ENCODE measurements around the gene ATG7.

The ATG7 gene

GRCh38 chr3:11604139-11604892 lies 332.1 kb downstream of the ATG7 start:
- H2BK12ac ChIP-seq (ENCODE audit: low read length) = no peak overlapping the region
- peaks cover 3 to 60% of the 10 kb centered on the region in 2 donors for H3K36me3 ChIP-seq (replicated peaks in 1 of 2; ENCODE audit: control insufficient read depth in 2 of 2, insufficient read depth in 2 of 2, low read length in 2 of 2)
- H2AK5ac ChIP-seq (ENCODE audit: low read depth, low read length) = peak overlapping the region; percentile 81
- H2BK120ac ChIP-seq (ENCODE audit: low read depth, low read length) = no peak overlapping the region
- H2BK5ac ChIP-seq (ENCODE audit: low read length) = no peak overlapping the region
- no peak overlapping the region for H3K23ac ChIP-seq (ENCODE audit: low read depth, low read length, poor library complexity)
- no peak overlapping the region for H3K4ac ChIP-seq (ENCODE audit: low read length)
- no peak for DNase-seq (ENCODE audit: low spot score)
- no peak overlapping the region for H3K14ac ChIP-seq (ENCODE audit: low read length)
- peaks cover 21 to 28% of the 10 kb centered on the region in 2 donors for H3K4me1 ChIP-seq (ENCODE audit: control insufficient read depth in 2 of 2, insufficient read depth in 1 of 2, low read depth in 1 of 2, low read length in 2 of 2)
- peaks cover 10% of the 10 kb centered on the region for H3K79me1 ChIP-seq (ENCODE audit: low read depth, low read length)
- H3K4me2 ChIP-seq (ENCODE audit: insufficient read depth, low read length, poor library complexity, severe bottlenecking) = no peak overlapping the region
- H3K18ac ChIP-seq (ENCODE audit: low read length) = peak overlapping the region; percentile 71
- H4K8ac ChIP-seq (ENCODE audit: low read depth, low read length) = no peak overlapping the region
- H4K91ac ChIP-seq (ENCODE audit: low read depth, low read length, poor library complexity) = no peak overlapping the region
- no peaks in the 10 kb centered on the region for H3K27me3 ChIP-seq (ENCODE audit: control insufficient read depth in 3 of 3, insufficient read depth in 3 of 3, low read depth in 1 of 3, low read length in 3 of 3)
- peaks cover 0 to 3% of the 10 kb centered on the region in 2 donors for H3K9me3 ChIP-seq (replicated peaks in 1 of 2; ENCODE audit: control insufficient read depth in 2 of 2, insufficient read depth in 1 of 2, low read depth in 1 of 2, low read length in 2 of 2)
- no peak overlapping the region for H2BK15ac ChIP-seq (ENCODE audit: low read length)
- no peak overlapping the region for H3K4me3 ChIP-seq (ENCODE audit: low read length in 2 of 2)
- H3K27ac ChIP-seq (replicated peaks; ENCODE audit: low read length) = no peak overlapping the region
- no peak overlapping the region for H2AFZ ChIP-seq (ENCODE audit: low read length)
- WGBS, 2 donors (ENCODE audit: extremely low coverage in 2 of 2, insufficient read length in 2 of 2, insufficient replicate concordance in 1 of 2) = no CpG with 5 or more reads among the region's 15 CpGs
- H3K9ac ChIP-seq (ENCODE audit: low read depth, low read length, poor library complexity) = no peak overlapping the region

GRCh38 chr3:11605398-11605797 lies 333.2 kb downstream of the ATG7 start:
- no peak overlapping the region for H3K18ac ChIP-seq (ENCODE audit: low read length)
- H3K9ac ChIP-seq (ENCODE audit: low read depth, low read length, poor library complexity) = no peak overlapping the region
- H3K4ac ChIP-seq (ENCODE audit: low read length) = no peak overlapping the region
- no peak overlapping the region for H3K14ac ChIP-seq (ENCODE audit: low read length)
- peaks cover 3 to 51% of the 10 kb centered on the region in 2 donors for H3K36me3 ChIP-seq (replicated peaks in 1 of 2; ENCODE audit: control insufficient read depth in 2 of 2, insufficient read depth in 2 of 2, low read length in 2 of 2)
- no peak overlapping the region for H4K8ac ChIP-seq (ENCODE audit: low read depth, low read length)
- H2BK15ac ChIP-seq (ENCODE audit: low read length) = no peak overlapping the region
- no peak overlapping the region for H2AFZ ChIP-seq (ENCODE audit: low read length)
- H3K4me2 ChIP-seq (ENCODE audit: insufficient read depth, low read length, poor library complexity, severe bottlenecking) = no peak overlapping the region
- H3K27me3 ChIP-seq (ENCODE audit: control insufficient read depth in 3 of 3, insufficient read depth in 3 of 3, low read depth in 1 of 3, low read length in 3 of 3) = no peaks in the 10 kb centered on the region
- H3K23ac ChIP-seq (ENCODE audit: low read depth, low read length, poor library complexity) = no peak overlapping the region
- no peak for DNase-seq (ENCODE audit: low spot score)
- no peak overlapping the region for H4K91ac ChIP-seq (ENCODE audit: low read depth, low read length, poor library complexity)
- no peak overlapping the region for H2BK5ac ChIP-seq (ENCODE audit: low read length)
- peaks cover 0 to 3% of the 10 kb centered on the region in 2 donors for H3K9me3 ChIP-seq (replicated peaks in 1 of 2; ENCODE audit: control insufficient read depth in 2 of 2, insufficient read depth in 1 of 2, low read depth in 1 of 2, low read length in 2 of 2)
- H3K4me3 ChIP-seq (ENCODE audit: low read length in 2 of 2) = no peak overlapping the region
- no CpG with 5 or more reads among the region's 1 CpG for WGBS, 2 donors (ENCODE audit: extremely low coverage in 2 of 2, insufficient read length in 2 of 2, insufficient replicate concordance in 1 of 2)
- H2BK120ac ChIP-seq (ENCODE audit: low read depth, low read length) = no peak overlapping the region
- peaks cover 15% of the 10 kb centered on the region for H3K79me1 ChIP-seq (ENCODE audit: low read depth, low read length)
- H2BK12ac ChIP-seq (ENCODE audit: low read length) = no peak overlapping the region
- no peak overlapping the region for H2AK5ac ChIP-seq (ENCODE audit: low read depth, low read length)
- no peak overlapping the region for H3K27ac ChIP-seq (replicated peaks; ENCODE audit: low read length)
- H3K4me1 ChIP-seq (ENCODE audit: control insufficient read depth in 2 of 2, insufficient read depth in 1 of 2, low read depth in 1 of 2, low read length in 2 of 2) = peaks cover 27 to 32% of the 10 kb centered on the region in 2 donors

- Histone ChIP-seq H2BK15ac (ENCODE audit: low read length) (no peak overlapping the region), H3K4me2 (ENCODE audit: insufficient read depth, low read length, poor library complexity, severe bottlenecking) (no peak overlapping the region), H3K18ac (ENCODE audit: low read length) (no peak overlapping the region), H2BK120ac (ENCODE audit: low read depth, low read length) (no peak overlapping the region), H3K4ac (ENCODE audit: low read length) (no peak overlapping the region), H2BK12ac (ENCODE audit: low read length) (no peak overlapping the region), H3K4me1 (ENCODE audit: control insufficient read depth in 2 of 2, insufficient read depth in 1 of 2, low read depth in 1 of 2, low read length in 2 of 2) (peaks cover 27 to 33% of the 10 kb centered on the region in 2 donors), H3K27me3 (ENCODE audit: control insufficient read depth in 3 of 3, insufficient read depth in 3 of 3, low read depth in 1 of 3, low read length in 3 of 3) (no peaks in the 10 kb centered on the region), H2AK5ac (ENCODE audit: low read depth, low read length) (no peak overlapping the region), H4K91ac (ENCODE audit: low read depth, low read length, poor library complexity) (no peak overlapping the region), H3K4me3 (ENCODE audit: low read length in 2 of 2) (no peak overlapping the region), H3K9me3 (replicated peaks in 1 of 2; ENCODE audit: control insufficient read depth in 2 of 2, insufficient read depth in 1 of 2, low read depth in 1 of 2, low read length in 2 of 2) (peaks cover 0 to 3% of the 10 kb centered on the region in 2 donors), H3K27ac (replicated peaks; ENCODE audit: low read length) (no peak overlapping the region), H3K14ac (ENCODE audit: low read length) (no peak overlapping the region), H4K8ac (ENCODE audit: low read depth, low read length) (no peak overlapping the region), H2BK5ac (ENCODE audit: low read length) (no peak overlapping the region), H3K9ac (ENCODE audit: low read depth, low read length, poor library complexity) (no peak overlapping the region), H3K36me3 (replicated peaks in 1 of 2; ENCODE audit: control insufficient read depth in 2 of 2, insufficient read depth in 2 of 2, low read length in 2 of 2) (peaks cover under 1 to 43% of the 10 kb centered on the region in 2 donors), H3K79me1 (ENCODE audit: low read depth, low read length) (peaks cover 15% of the 10 kb centered on the region), H2AFZ (ENCODE audit: low read length) (no peak overlapping the region), H3K23ac (ENCODE audit: low read depth, low read length, poor library complexity) (no peak overlapping the region)
- no CpG with 5 or more reads among the region's 11 CpGs for WGBS, 2 donors (ENCODE audit: extremely low coverage in 2 of 2, insufficient read length in 2 of 2, insufficient replicate concordance in 1 of 2)
- no peak for DNase-seq (ENCODE audit: low spot score)
Observed at GRCh38 chr3:11606090-11606784, 334.0 kb downstream of the ATG7 start.

- H4K8ac ChIP-seq (ENCODE audit: low read depth, low read length) = no peak overlapping the region
- H3K4me1 ChIP-seq (ENCODE audit: control insufficient read depth in 2 of 2, insufficient read depth in 1 of 2, low read depth in 1 of 2, low read length in 2 of 2) = peaks cover 31 to 33% of the 10 kb centered on the region in 2 donors
- H3K4me2 ChIP-seq (ENCODE audit: insufficient read depth, low read length, poor library complexity, severe bottlenecking) = no peak overlapping the region
- H3K18ac ChIP-seq (ENCODE audit: low read length) = no peak overlapping the region
- no peak overlapping the region for H3K23ac ChIP-seq (ENCODE audit: low read depth, low read length, poor library complexity)
- no peak overlapping the region for H2BK12ac ChIP-seq (ENCODE audit: low read length)
- no peak overlapping the region for H2BK120ac ChIP-seq (ENCODE audit: low read depth, low read length)
- H4K91ac ChIP-seq (ENCODE audit: low read depth, low read length, poor library complexity) = no peak overlapping the region
- peaks cover 15% of the 10 kb centered on the region for H3K79me1 ChIP-seq (ENCODE audit: low read depth, low read length)
- no peak overlapping the region for H2AK5ac ChIP-seq (ENCODE audit: low read depth, low read length)
- no peak overlapping the region for H3K9ac ChIP-seq (ENCODE audit: low read depth, low read length, poor library complexity)
- H3K27ac ChIP-seq (replicated peaks; ENCODE audit: low read length) = no peak overlapping the region
- H3K27me3 ChIP-seq (ENCODE audit: control insufficient read depth in 3 of 3, insufficient read depth in 3 of 3, low read depth in 1 of 3, low read length in 3 of 3) = no peaks in the 10 kb centered on the region
- H3K4me3 ChIP-seq (ENCODE audit: low read length in 2 of 2) = no peak overlapping the region
- DNase-seq (ENCODE audit: low spot score) = no peak
- WGBS, 2 donors (ENCODE audit: extremely low coverage in 2 of 2, insufficient read length in 2 of 2, insufficient replicate concordance in 1 of 2) = no CpG with 5 or more reads among the region's 6 CpGs
- H3K36me3 ChIP-seq (replicated peaks in 1 of 2; ENCODE audit: control insufficient read depth in 2 of 2, insufficient read depth in 2 of 2, low read length in 2 of 2) = peaks cover 0 to 43% of the 10 kb centered on the region in 2 donors
- no peak overlapping the region for H2AFZ ChIP-seq (ENCODE audit: low read length)
- no peak overlapping the region for H3K14ac ChIP-seq (ENCODE audit: low read length)
- peaks cover 0 to 3% of the 10 kb centered on the region in 2 donors for H3K9me3 ChIP-seq (replicated peaks in 1 of 2; ENCODE audit: control insufficient read depth in 2 of 2, insufficient read depth in 1 of 2, low read depth in 1 of 2, low read length in 2 of 2)
- no peak overlapping the region for H2BK5ac ChIP-seq (ENCODE audit: low read length)
- H3K4ac ChIP-seq (ENCODE audit: low read length) = no peak overlapping the region
- no peak overlapping the region for H2BK15ac ChIP-seq (ENCODE audit: low read length)
Observed at GRCh38 chr3:11606865-11607440, 334.8 kb downstream of the ATG7 start.
